Endothelial cell of umbilical vein (primary cell): ENCODE measurements around the gene MEOX2. TPM values are rescaled to one million over a fixed set of nuclear protein-coding genes. Genes with fewer than 3 reads are reported as not detected.

Experiments used
- BruUV-seq: library from RNA; stranded (reverse); fragments of 400-500 nt; replicated peaks from 2 replicates; lab custom pipeline; 2021; lab: Mats Ljungman, UMichigan
- CTCF ChIA-PET: fragments of 300-600, 350-600 bp; sonication (Branson Sonifier 250); formaldehyde crosslinking; loops from one replicate; lab custom pipeline; 2021; ENCODE audit warnings: antibody characterized with exemption, inconsistent platforms; lab: Charles Lee
- POLR2A ChIA-PET: fragments of 300-600, 350-600 bp; sonication (Branson Sonifier 250); formaldehyde crosslinking; loops from one replicate; lab custom pipeline; 2021; ENCODE audit warnings: antibody characterized with exemption, inconsistent platforms; lab: Charles Lee
- DNase-seq: peaks from one replicate; pipeline ENCODE4 v3.0.0-alpha.2; 2011; ENCODE audit warnings: low read depth, low spot score
- FAIRE-seq: peaks from 2 replicates; lab custom pipeline; 2011; peaks lifted over from hg19 to GRCh38; lab: Jason Lieb, UNC
- H2AFZ ChIP-seq: 2 replicates; pipeline ENCODE4 v1.6.0; 2012; ENCODE audit warnings: low read depth, low read length, control low read depth, inconsistent platforms
- H3K27ac ChIP-seq: 2 replicates; pipeline ENCODE4 v1.5.1; 2011; ENCODE audit warnings: low read depth, mild to moderate bottlenecking, control low read depth, low read length, moderate library complexity; ENCODE audit not compliant: insufficient read depth
- H3K27me3 ChIP-seq, 2 experiments: 2 replicates each; pipeline versions ENCODE4 v1.6.0 to v1.6.1; 2011; ENCODE audit warnings: low read length in 2 of 2, mixed read lengths in 1 of 2; ENCODE audit not compliant: control insufficient read depth in 2 of 2, insufficient read depth in 2 of 2
- H3K36me3 ChIP-seq, 2 experiments: 2 replicates in 1 of 2; 3 replicates in 1 of 2; pipeline ENCODE4 v1.5.1; 2011; ENCODE audit warnings: low read length in 2 of 2, mild to moderate bottlenecking in 1 of 2, moderate library complexity in 1 of 2; ENCODE audit not compliant: control insufficient read depth in 2 of 2, insufficient read depth in 2 of 2; ENCODE audit errors: extremely low read depth in 1 of 2
- H3K4me1 ChIP-seq: 3 replicates; pipeline ENCODE4 v1.5.1; 2011; ENCODE audit warnings: mild to moderate bottlenecking, low read length; ENCODE audit not compliant: control insufficient read depth, insufficient read depth; ENCODE audit errors: extremely low read depth
- H3K4me2 ChIP-seq: 2 replicates; pipeline ENCODE4 v1.6.1; 2011; ENCODE audit warnings: low read length, control low read depth, mixed read lengths; ENCODE audit not compliant: insufficient read depth
- H3K4me3 ChIP-seq, 3 experiments: fragments of 200-600 bp in 1 of 3; sonication (generic), shearing (Covaris generic) in 1 of 3; replicated peaks in 1 of 3; 2 replicates each; pipeline ENCODE4 v1.5.1; 2011 to 2016; ENCODE audit warnings: control low read depth in 3 of 3, low read length in 3 of 3, mild to moderate bottlenecking in 2 of 3, inconsistent platforms in 1 of 3, low read depth in 1 of 3, moderate library complexity in 1 of 3; ENCODE audit not compliant: insufficient read depth in 1 of 3
- H3K79me2 ChIP-seq: 2 replicates; pipeline ENCODE4 v1.6.0; 2012; ENCODE audit warnings: low read length, inconsistent platforms; ENCODE audit not compliant: control insufficient read depth, insufficient read depth
- H3K9ac ChIP-seq: replicated peaks from 2 replicates; pipeline ENCODE3; 2011; ENCODE audit warnings: low read length, control low read depth; ENCODE audit not compliant: insufficient read depth; ENCODE audit errors: extremely low read depth
- H3K9me1 ChIP-seq: replicated peaks from 3 replicates; pipeline ENCODE4 v1.6.0; 2011; ENCODE audit warnings: mild to moderate bottlenecking, low read length; ENCODE audit not compliant: control insufficient read depth, insufficient read depth; ENCODE audit errors: extremely low read depth
- H3K9me3 ChIP-seq: replicated peaks from 2 replicates; pipeline ENCODE4 v1.5.1; 2012; ENCODE audit warnings: low read length, inconsistent platforms; ENCODE audit not compliant: control insufficient read depth, insufficient read depth
- H4K20me1 ChIP-seq: replicated peaks from 2 replicates; pipeline ENCODE3; 2011; ENCODE audit warnings: mild to moderate bottlenecking, low read length; ENCODE audit not compliant: control insufficient read depth, insufficient read depth; ENCODE audit errors: extremely low read depth
- CTCF ChIP-seq, 2 donors: IDR thresholded peaks; 1 replicate in 1 of 2; 2 replicates in 1 of 2; pipeline ENCODE4 v1.5.1; 2011; ENCODE audit warnings: low read length in 2 of 2, mild to moderate bottlenecking in 2 of 2, moderate library complexity in 2 of 2, control low read depth in 1 of 2, inconsistent platforms in 1 of 2, low read depth in 1 of 2; ENCODE audit not compliant: insufficient read depth in 1 of 2; ENCODE audit errors: extremely low read depth in 1 of 2
- EZH2 ChIP-seq: IDR thresholded peaks from 2 replicates; pipeline ENCODE4 v1.6.1; 2012; ENCODE audit warnings: borderline replicate concordance, low read depth, mild to moderate bottlenecking, moderate library complexity, low read length, inconsistent platforms; ENCODE audit not compliant: severe bottlenecking
- FOS ChIP-seq: IDR thresholded peaks from 2 replicates; pipeline ENCODE4 v1.6.1; 2011; ENCODE audit warnings: mild to moderate bottlenecking, low read length, moderate library complexity, borderline replicate concordance; ENCODE audit not compliant: insufficient read depth
- GATA2 ChIP-seq: IDR thresholded peaks from 2 replicates; pipeline ENCODE4 v1.7.0; 2011; ENCODE audit warnings: low read depth, mild to moderate bottlenecking, moderate library complexity, mixed read lengths, low read length; ENCODE audit not compliant: insufficient read length, insufficient read depth
- JUN ChIP-seq: IDR thresholded peaks from 2 replicates; pipeline ENCODE4 v1.6.1; 2011; ENCODE audit warnings: borderline replicate concordance, low read depth; ENCODE audit not compliant: insufficient read length, insufficient read depth
- MYC ChIP-seq: IDR thresholded peaks from one replicate; pipeline ENCODE4 v1.6.1; 2011; ENCODE audit warnings: mild to moderate bottlenecking, low read depth, low read length
- POLR2A ChIP-seq: IDR thresholded peaks from 2 replicates; pipeline ENCODE4 v1.6.1; 2012; ENCODE audit warnings: low read depth, mild to moderate bottlenecking, control low read depth, low read length
- POLR2AphosphoS5 ChIP-seq: IDR thresholded peaks from 2 replicates; pipeline ENCODE4 v1.6.1; 2012; ENCODE audit warnings: low read depth, mild to moderate bottlenecking, control low read depth, low read length, moderate library complexity; ENCODE audit not compliant: insufficient read depth
- dilution Hi-C: fragments of 300-500 bp; cut with MboI; formaldehyde crosslinking; loops from one replicate; pipeline ENCODE4 v1.15.0; 2019; ENCODE audit warnings: low sequenced_read_pairs; ENCODE audit not compliant: extremely low pct_ligation_motif_present
- intact Hi-C: fragments of 100-400 bp; cut with micrococcal nuclease; formaldehyde crosslinking; loops from one replicate; pipeline ENCODE4 v1.10.0; 2022
- polyA plus RNA-seq, 4 experiments: library from polyadenylated mRNA; depleted of rRNA in 3 of 4; stranded (reverse) in 3 of 4; unstranded in 1 of 4; fragments of >200 nt; gene quantifications; 2 replicates each; pipeline versions ENCODE4 v1.2.1 to v1.2.3, GENCODE V29; 2011 to 2012; ENCODE audit warnings: missing spikeins in 1 of 4
- total RNA-seq: library from RNA; stranded (reverse); gene quantifications from 2 replicates; pipeline ENCODE4 v1.2.3, GENCODE V29; 2021
- TF ChIP-seq, protein P1 (sequence below): IDR thresholded peaks from 2 replicates; pipeline ENCODE4 v1.6.1; 2011; ENCODE audit not compliant: insufficient read depth, insufficient read length

Gene MEOX2
- total and polyA plus RNA-seq, 2 donors (not counting 3 experiments of a cell fraction or from before 2014, with no cell fraction given) = 11.6 to 45.1 TPM

DNA sequence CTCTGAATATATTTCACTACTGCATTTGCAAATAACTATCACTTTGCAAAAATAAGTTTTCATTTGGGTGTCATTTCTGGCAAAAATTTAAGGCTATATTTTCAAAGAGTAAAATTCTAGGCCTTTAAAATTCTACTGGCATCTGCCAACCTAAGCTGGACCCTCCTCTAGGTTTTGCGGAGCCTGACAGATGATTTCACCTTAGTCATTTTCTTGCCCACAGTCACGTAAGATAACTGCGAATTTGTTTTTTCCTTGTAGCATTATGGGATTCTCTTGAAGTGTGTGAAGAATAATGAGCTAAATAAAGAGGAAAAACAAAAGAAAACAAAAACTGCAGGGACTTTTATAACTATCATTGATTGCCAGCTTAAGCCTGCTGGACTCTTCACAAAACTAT lies 7.8 kb downstream of the MEOX2 start:
- no TSS peak for BruUV-seq
- Histone ChIP-seq H4K20me1 (no peaks in the 10 kb centered on the region), H3K79me2 (peaks cover 74% of the 10 kb centered on the region), H3K27ac (no peak overlapping the region), H3K4me2 (peak overlapping the region; percentile 98), H3K4me1 (peaks cover 4% of the 10 kb centered on the region), H3K4me3 (no peak overlapping the region), H3K27me3 (no peaks in the 10 kb centered on the region), H2AFZ (peak overlapping the region; percentile 23), H3K9ac (no peak overlapping the region), H3K9me1 (peaks cover 2% of the 10 kb centered on the region), H3K9me3 (no peaks in the 10 kb centered on the region), H3K36me3 (no peaks in the 10 kb centered on the region)
- intact Hi-C loops = no loop called here
- dilution Hi-C loops = no loop called here
- FAIRE-seq = no peak
- no peak for DNase-seq
- ChIA-PET POLR2A (interaction anchor here (0.6 kb wide), 1 partner anchor 9 kb away, joined by 3 read pairs; no protein-coding TSS in a partner anchor), CTCF (interaction anchor here (0.7 to 2.0 kb wide), 9 partner anchors 9 to 420 kb away, joined by 3 to 13 read pairs (median 4); no protein-coding TSS in a partner anchor)
- TF ChIP-seq MYC = no peak

DNA sequence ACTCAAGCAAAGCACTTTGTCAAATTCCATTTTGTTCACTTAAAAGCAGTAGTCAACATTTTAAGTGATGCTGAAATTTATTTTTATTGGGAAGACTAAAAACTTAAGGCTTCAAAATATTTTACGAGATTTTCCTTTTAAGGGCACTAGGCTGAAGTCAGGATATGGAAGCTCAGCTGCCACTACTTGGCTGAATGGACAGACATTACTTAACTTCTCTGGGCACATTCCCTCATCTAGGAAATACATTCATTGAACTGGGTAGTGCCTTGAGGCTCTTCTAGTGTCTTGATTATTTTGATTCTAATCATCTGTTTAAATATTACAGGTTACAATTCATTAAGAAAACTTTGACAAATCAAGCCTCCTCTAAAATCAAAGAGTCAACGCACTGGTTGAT lies 11.1 kb downstream of the MEOX2 start:
- intact Hi-C loops (no loop called here), dilution Hi-C loops (no loop called here)
- no peak overlapping the region for H3K4me3 ChIP-seq
- POLR2A ChIA-PET = no interaction called here
- H3K36me3 ChIP-seq = no peaks in the 10 kb centered on the region
- CTCF ChIA-PET = no interaction called here
- peaks cover 2% of the 10 kb centered on the region for H3K9me1 ChIP-seq
- DNase-seq (no peak), FAIRE-seq (no peak)
- H3K27me3 ChIP-seq = no peaks in the 10 kb centered on the region
- H3K9me3 ChIP-seq = no peaks in the 10 kb centered on the region
- H3K9ac ChIP-seq = no peak overlapping the region
- H3K27ac ChIP-seq = no peak overlapping the region
- no peak overlapping the region for H3K4me2 ChIP-seq
- no peak overlapping the region for H2AFZ ChIP-seq
- peaks cover 4% of the 10 kb centered on the region for H3K4me1 ChIP-seq
- no peaks in the 10 kb centered on the region for H4K20me1 ChIP-seq
- peaks cover 46% of the 10 kb centered on the region for H3K79me2 ChIP-seq
- TF ChIP-seq POLR2A (no peak), EZH2 (no peak), GATA2 (no peak), JUN (no peak), POLR2AphosphoS5 (no peak), MYC (no peak), CTCF (IDR thresholded peaks at IDR 0.05; ENCODE audit: extremely low read depth in 1 of 2, insufficient read depth in 1 of 2, low read depth in 1 of 2, low read length in 2 of 2) (no peak), FOS (no peak)
- TF ChIP-seq, protein P1, sequence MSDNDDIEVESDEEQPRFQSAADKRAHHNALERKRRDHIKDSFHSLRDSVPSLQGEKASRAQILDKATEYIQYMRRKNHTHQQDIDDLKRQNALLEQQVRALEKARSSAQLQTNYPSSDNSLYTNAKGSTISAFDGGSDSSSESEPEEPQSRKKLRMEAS = no peak
- no TSS peak for BruUV-seq
